HG03457 (cell line): Measurements from ENCODE around the gene VPS41.

Source experiments
- ATAC-seq: cut with Tn5 transposase; IDR thresholded peaks from one replicate; pipeline ENCODE4 v1.9.1; 2021; ENCODE audit warnings: moderate number of reproducible peaks; ENCODE audit not compliant: unreplicated experiment

The VPS41 gene

GRCh38 chr7:38820571-38820970 is 88.4 kb downstream of the VPS41 start:
- no peak for ATAC-seq

- no peak for ATAC-seq
Measured at GRCh38 chr7:38819463-38819862, 89.5 kb downstream of the VPS41 start.

GRCh38 chr7:38817526-38817925 is 91.5 kb downstream of the VPS41 start:
- ATAC-seq: no peak

GRCh38 chr7:38813768-38814167 is 95.2 kb downstream of the VPS41 start:
- ATAC-seq: no peak

GRCh38 chr7:38806912-38807311 is 102.1 kb downstream of the VPS41 start:
- ATAC-seq: no peak

GRCh38 chr7:38801786-38802185 is 107.2 kb downstream of the VPS41 start:
- ATAC-seq: no peak

GRCh38 chr7:38798552-38799267 is 110.3 kb downstream of the VPS41 start:
- ATAC-seq: no peak

- ATAC-seq: no peak
Measured at GRCh38 chr7:38796626-38797501, 112.1 kb downstream of the VPS41 start.

- ATAC-seq: no peak
Measured at GRCh38 chr7:38795593-38795992, 113.4 kb downstream of the VPS41 start.

GRCh38 chr7:38781991-38782390 is 127.0 kb downstream of the VPS41 start:
- no peak for ATAC-seq

- no peak for ATAC-seq
Measured at GRCh38 chr7:38777609-38778008, 131.4 kb downstream of the VPS41 start.

- no peak for ATAC-seq
Measured at GRCh38 chr7:38775506-38776175, 133.3 kb downstream of the VPS41 start.

GRCh38 chr7:38773430-38773829 is 135.6 kb downstream of the VPS41 start:
- no peak for ATAC-seq

- ATAC-seq: no peak
Measured at GRCh38 chr7:38760226-38760625, 148.8 kb downstream of the VPS41 start.

- ATAC-seq: no peak
Measured at GRCh38 chr7:38759028-38759427, 150.0 kb downstream of the VPS41 start.

GRCh38 chr7:38757931-38758330 is 151.1 kb downstream of the VPS41 start:
- ATAC-seq: no peak

- no peak for ATAC-seq
Measured at GRCh38 chr7:38756521-38756920, 152.5 kb downstream of the VPS41 start.

GRCh38 chr7:38753347-38753746 is 155.6 kb downstream of the VPS41 start:
- no peak for ATAC-seq

GRCh38 chr7:38751416-38751815 is 157.6 kb downstream of the VPS41 start:
- ATAC-seq: no peak

GRCh38 chr7:38748056-38748610 is 160.9 kb downstream of the VPS41 start:
- no peak for ATAC-seq

- ATAC-seq: no peak
Measured at GRCh38 chr7:38746438-38746837, 162.6 kb downstream of the VPS41 start.
